Transverse colon (tissue), 3 donors: ENCODE results near the gene OR6N2.

Source experiments
- CTCF ChIP-seq, 5 experiments: fragments of 200-600 bp in 3 of 5; fragments of 450-650 bp in 2 of 5; sonication (generic) in 3 of 5; IDR thresholded peaks; 1 replicate in 2 of 5; 2 replicates in 3 of 5; pipeline ENCODE4 v1.5.1; 2016 to 2017; ENCODE audit warnings: antibody characterized with exemption in 5 of 5, inconsistent platforms in 3 of 5, mild to moderate bottlenecking in 2 of 5, moderate library complexity in 1 of 5
- EP300 ChIP-seq: sonication (generic); formaldehyde crosslinking; IDR thresholded peaks from one replicate; pipeline ENCODE4 v1.6.1; 2017; ENCODE audit warnings: antibody characterized with exemption, low read depth
- POLR2A ChIP-seq: fragments of 450-650 bp; IDR thresholded peaks from one replicate; pipeline ENCODE4 v1.6.1; 2016; ENCODE audit warnings: antibody characterized with exemption, mild to moderate bottlenecking, moderate library complexity

DNA sequence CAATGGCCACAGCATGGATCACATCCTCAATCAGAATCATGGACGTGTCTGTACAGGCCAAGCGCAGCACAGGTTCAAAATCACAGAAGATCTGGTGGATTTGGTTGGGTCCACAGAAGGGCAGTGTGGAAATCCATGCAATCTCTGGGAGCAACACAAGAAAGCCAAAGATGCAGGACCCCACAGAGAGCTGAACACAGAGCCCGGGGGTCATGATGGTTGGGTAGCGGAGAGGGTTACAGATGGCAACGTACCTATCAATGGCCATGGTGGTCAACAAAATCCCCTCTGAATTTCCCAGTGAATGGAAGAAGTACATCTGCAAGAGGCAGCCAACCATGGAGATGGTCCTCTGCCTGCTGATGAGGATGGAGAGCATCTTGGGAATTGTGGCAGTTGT lies 56.6 kb downstream of the OR6N2 start:
- TF ChIP-seq CTCF (IDR thresholded peaks at IDR 0.05), result no peak
- TF ChIP-seq EP300, result no peak
- TF ChIP-seq POLR2A, result no peak
